ENCODE results near the gene FAM120A.

FAM120A gene

GRCh38 chr9:93468763-93469456, 17.4 kb downstream of the FAM120A start:
- WGBS (ENCODE audit: insufficient coverage, insufficient read length): no CpG with 5 or more reads among the region's 5 CpGs
- Histone ChIP-seq H3K9me3 (ENCODE audit: control insufficient read depth, insufficient read depth, low read length) (no peaks in the 10 kb centered on the region), H3K36me3 (ENCODE audit: control insufficient read depth, insufficient read depth, low read length) (no peaks in the 10 kb centered on the region), H3K4me1 (ENCODE audit: control insufficient read depth, insufficient read depth, low read length) (peaks cover 16% of the 10 kb centered on the region), H3K27me3 (ENCODE audit: control insufficient read depth, insufficient read depth, low read length) (no peaks in the 10 kb centered on the region), H3K4me3 (ENCODE audit: low read length) (no peak overlapping the region), H3K27ac (ENCODE audit: low read length) (no peak overlapping the region)
- DNase-seq (ENCODE audit: low read depth, low spot score): no peak

GRCh38 chr9:93470391-93470790, 18.9 kb downstream of the FAM120A start:
- WGBS (ENCODE audit: insufficient coverage, insufficient read length): no CpG with 5 or more reads among the region's 5 CpGs
- Histone ChIP-seq H3K4me1 (ENCODE audit: control insufficient read depth, insufficient read depth, low read length) (peaks cover 13% of the 10 kb centered on the region), H3K36me3 (ENCODE audit: control insufficient read depth, insufficient read depth, low read length) (no peaks in the 10 kb centered on the region), H3K27ac (ENCODE audit: low read length) (no peak overlapping the region), H3K4me3 (ENCODE audit: low read length) (no peak overlapping the region), H3K27me3 (ENCODE audit: control insufficient read depth, insufficient read depth, low read length) (no peaks in the 10 kb centered on the region), H3K9me3 (ENCODE audit: control insufficient read depth, insufficient read depth, low read length) (no peaks in the 10 kb centered on the region)
- DNase-seq (ENCODE audit: low read depth, low spot score): no peak

GRCh38 chr9:93471124-93471523, 19.6 kb downstream of the FAM120A start:
- no peaks in the 10 kb centered on the region for H3K27me3 ChIP-seq (ENCODE audit: control insufficient read depth, insufficient read depth, low read length)
- no peak overlapping the region for H3K27ac ChIP-seq (ENCODE audit: low read length)
- H3K9me3 ChIP-seq (ENCODE audit: control insufficient read depth, insufficient read depth, low read length): no peaks in the 10 kb centered on the region
- no CpG with 5 or more reads among the region's 6 CpGs for WGBS (ENCODE audit: insufficient coverage, insufficient read length)
- peaks cover 11% of the 10 kb centered on the region for H3K4me1 ChIP-seq (ENCODE audit: control insufficient read depth, insufficient read depth, low read length)
- no peak for DNase-seq (ENCODE audit: low read depth, low spot score)
- no peaks in the 10 kb centered on the region; the same call in 1 of the 2 replicates for H3K36me3 ChIP-seq (ENCODE audit: control insufficient read depth, insufficient read depth, low read length)
- H3K4me3 ChIP-seq (ENCODE audit: low read length): no peak overlapping the region

DNA sequence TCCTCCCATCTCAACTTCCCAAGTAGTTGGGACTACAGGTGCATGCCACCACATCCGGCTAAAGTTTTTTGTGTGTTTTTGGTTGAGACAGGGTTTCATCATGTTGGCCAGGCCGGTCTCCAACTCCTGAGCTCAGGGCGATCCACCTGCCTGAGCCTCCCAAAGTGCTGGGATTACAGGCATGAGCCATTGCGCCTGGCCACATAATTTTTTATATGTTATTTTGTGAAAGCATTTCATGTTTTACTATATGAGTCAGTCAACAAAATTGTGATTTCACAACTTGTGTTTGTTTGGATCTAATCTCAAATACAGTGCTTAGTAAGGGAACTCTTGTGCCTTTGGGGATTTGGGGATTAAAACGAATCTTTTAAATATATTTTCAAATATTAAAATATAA, 21.9 kb downstream of the FAM120A start:
- no peaks in the 10 kb centered on the region for H3K27me3 ChIP-seq (ENCODE audit: control insufficient read depth, insufficient read depth, low read length)
- no CpG with 5 or more reads among the region's 5 CpGs for WGBS (ENCODE audit: insufficient coverage, insufficient read length)
- no peak overlapping the region for H3K4me3 ChIP-seq (ENCODE audit: low read length)
- H3K36me3 ChIP-seq (ENCODE audit: control insufficient read depth, insufficient read depth, low read length): no peaks in the 10 kb centered on the region; the same call in 1 of the 2 replicates
- peaks cover 3% of the 10 kb centered on the region for H3K4me1 ChIP-seq (ENCODE audit: control insufficient read depth, insufficient read depth, low read length)
- no peak for DNase-seq (ENCODE audit: low read depth, low spot score)
- no peak overlapping the region for H3K27ac ChIP-seq (ENCODE audit: low read length)
- no peaks in the 10 kb centered on the region for H3K9me3 ChIP-seq (ENCODE audit: control insufficient read depth, insufficient read depth, low read length)

DNA sequence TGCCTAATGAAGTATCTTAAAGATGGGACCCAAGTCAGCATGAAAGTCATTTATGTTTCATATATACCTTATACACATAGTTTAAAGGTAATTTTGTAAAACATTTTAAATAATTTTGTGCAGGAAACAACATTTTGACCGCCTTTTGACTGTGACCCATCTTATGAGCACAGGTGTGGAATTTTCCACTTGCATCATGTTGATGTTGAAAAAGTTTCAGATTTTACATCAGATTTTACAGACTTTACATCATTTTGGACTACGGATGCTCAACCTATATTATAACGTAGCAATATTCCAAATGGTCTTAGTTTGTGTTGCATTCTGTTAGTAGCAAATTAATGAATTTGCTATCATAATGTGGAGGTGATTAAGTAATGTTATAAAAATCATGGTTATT, 23.6 kb downstream of the FAM120A start:
- no peaks in the 10 kb centered on the region for H3K27me3 ChIP-seq (ENCODE audit: control insufficient read depth, insufficient read depth, low read length)
- no peak overlapping the region for H3K4me3 ChIP-seq (ENCODE audit: low read length)
- no peaks in the 10 kb centered on the region; the same call in 1 of the 2 replicates for H3K36me3 ChIP-seq (ENCODE audit: control insufficient read depth, insufficient read depth, low read length)

GRCh38 chr9:93475856-93476255, 24.4 kb downstream of the FAM120A start:
- no CpG with 5 or more reads among the region's 3 CpGs for WGBS (ENCODE audit: insufficient coverage, insufficient read length)
- Histone ChIP-seq H3K4me3 (ENCODE audit: low read length) (no peak overlapping the region), H3K27me3 (ENCODE audit: control insufficient read depth, insufficient read depth, low read length) (no peaks in the 10 kb centered on the region), H3K27ac (ENCODE audit: low read length) (no peak overlapping the region), H3K36me3 (ENCODE audit: control insufficient read depth, insufficient read depth, low read length) (no peaks in the 10 kb centered on the region; the same call in 1 of the 2 replicates), H3K9me3 (ENCODE audit: control insufficient read depth, insufficient read depth, low read length) (no peaks in the 10 kb centered on the region), H3K4me1 (ENCODE audit: control insufficient read depth, insufficient read depth, low read length) (peaks cover 4% of the 10 kb centered on the region)
- no peak for DNase-seq (ENCODE audit: low read depth, low spot score)

More for the DNA sequence above, 23.6 kb downstream of the FAM120A start:
- no peak for DNase-seq (ENCODE audit: low read depth, low spot score)
- no CpG with 5 or more reads among the region's 3 CpGs for WGBS (ENCODE audit: insufficient coverage, insufficient read length)
- Histone ChIP-seq H3K9me3 (ENCODE audit: control insufficient read depth, insufficient read depth, low read length) (no peaks in the 10 kb centered on the region), H3K27ac (ENCODE audit: low read length) (no peak overlapping the region), H3K4me1 (ENCODE audit: control insufficient read depth, insufficient read depth, low read length) (peaks cover 1% of the 10 kb centered on the region; the same call in 1 of the 2 replicates)

DNA sequence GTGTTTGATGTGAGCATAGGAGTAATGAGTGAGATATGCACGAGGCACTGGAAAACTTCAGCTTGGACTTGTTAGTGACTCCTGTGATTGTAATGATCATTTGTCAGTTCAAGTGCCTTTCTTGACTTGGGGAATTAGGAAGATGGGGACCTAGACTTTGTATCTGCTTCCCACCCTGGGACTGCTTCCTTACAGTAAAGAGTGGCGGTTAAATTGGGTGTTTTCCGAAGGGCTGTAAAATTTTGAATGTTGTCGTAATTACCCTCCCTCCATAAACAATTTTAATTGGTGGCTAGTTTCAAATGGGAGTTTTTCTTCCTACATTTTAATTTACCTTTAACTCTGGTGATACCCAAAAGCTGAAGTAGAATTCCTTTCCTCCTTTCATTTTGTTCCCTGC, 25.4 kb downstream of the FAM120A start:
- Histone ChIP-seq H3K27me3 (ENCODE audit: control insufficient read depth, insufficient read depth, low read length) (no peaks in the 10 kb centered on the region), H3K27ac (ENCODE audit: low read length) (no peak overlapping the region), H3K36me3 (ENCODE audit: control insufficient read depth, insufficient read depth, low read length) (no peaks in the 10 kb centered on the region; the same call in 1 of the 2 replicates), H3K4me1 (ENCODE audit: control insufficient read depth, insufficient read depth, low read length) (peaks cover 6% of the 10 kb centered on the region), H3K9me3 (ENCODE audit: control insufficient read depth, insufficient read depth, low read length) (no peaks in the 10 kb centered on the region), H3K4me3 (ENCODE audit: low read length) (no peak overlapping the region)
- WGBS (ENCODE audit: insufficient coverage, insufficient read length): no CpG with 5 or more reads among the region's 4 CpGs
- DNase-seq (ENCODE audit: low read depth, low spot score): no peak

DNA sequence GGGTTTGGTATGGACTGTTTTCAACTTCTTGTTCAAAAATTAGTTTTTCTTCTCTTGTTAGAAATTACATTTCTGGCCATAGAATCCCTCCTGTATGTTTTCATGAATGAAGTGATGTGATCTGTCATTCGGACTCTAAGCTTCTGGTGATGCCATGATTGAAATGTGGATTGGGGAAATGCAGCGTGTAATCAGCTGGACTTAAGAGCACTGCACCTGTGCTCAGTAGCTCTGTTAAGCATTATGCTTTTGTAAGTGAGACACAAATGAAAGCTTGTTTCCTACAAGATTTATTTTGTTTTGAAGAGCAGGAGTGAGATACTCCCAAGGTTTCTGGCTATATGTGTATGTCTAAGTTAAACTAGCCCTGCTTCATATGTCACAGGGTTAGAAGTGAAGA, 25.9 kb downstream of the FAM120A start:
- Histone ChIP-seq H3K36me3 (ENCODE audit: control insufficient read depth, insufficient read depth, low read length) (no peaks in the 10 kb centered on the region; the same call in 1 of the 2 replicates), H3K27me3 (ENCODE audit: control insufficient read depth, insufficient read depth, low read length) (no peaks in the 10 kb centered on the region)
- WGBS (ENCODE audit: insufficient coverage, insufficient read length): no CpG with 5 or more reads among the region's 2 CpGs

DNA sequence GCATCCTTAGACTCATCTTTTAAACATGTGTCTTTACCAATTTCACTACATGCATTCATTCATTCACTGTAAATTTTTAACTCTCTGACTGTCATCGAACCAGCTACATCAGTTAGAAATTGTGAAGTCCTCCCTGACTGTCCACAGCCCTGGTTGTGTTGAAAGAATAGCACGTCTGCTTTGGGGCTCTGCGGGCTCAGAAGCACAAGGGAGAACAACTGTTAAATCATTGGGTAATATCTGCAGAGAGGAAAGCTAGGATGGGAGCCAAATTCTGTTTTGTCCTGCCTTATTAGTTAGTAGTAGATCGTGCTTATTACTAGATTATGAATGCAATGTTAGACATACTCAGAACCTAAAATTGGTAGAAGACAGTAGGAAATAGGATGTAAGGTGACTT, 28.2 kb downstream of the FAM120A start:
- H3K4me1 ChIP-seq (ENCODE audit: control insufficient read depth, insufficient read depth, low read length): peaks cover 6% of the 10 kb centered on the region
- no peak for DNase-seq (ENCODE audit: low read depth, low spot score)
- no peak overlapping the region for H3K27ac ChIP-seq (ENCODE audit: low read length)
- WGBS (ENCODE audit: insufficient coverage, insufficient read length): no CpG with 5 or more reads among the region's 4 CpGs
- no peaks in the 10 kb centered on the region for H3K27me3 ChIP-seq (ENCODE audit: control insufficient read depth, insufficient read depth, low read length)
- no peak overlapping the region for H3K4me3 ChIP-seq (ENCODE audit: low read length)
- no peaks in the 10 kb centered on the region for H3K9me3 ChIP-seq (ENCODE audit: control insufficient read depth, insufficient read depth, low read length)
- H3K36me3 ChIP-seq (ENCODE audit: control insufficient read depth, insufficient read depth, low read length): no peaks in the 10 kb centered on the region; the same call in 1 of the 2 replicates

More for the DNA sequence above, 25.9 kb downstream of the FAM120A start:
- no peak overlapping the region for H3K4me3 ChIP-seq (ENCODE audit: low read length)
- no peak for DNase-seq (ENCODE audit: low read depth, low spot score)
- no peaks in the 10 kb centered on the region for H3K9me3 ChIP-seq (ENCODE audit: control insufficient read depth, insufficient read depth, low read length)
- no peak overlapping the region for H3K27ac ChIP-seq (ENCODE audit: low read length)
- peaks cover 6% of the 10 kb centered on the region for H3K4me1 ChIP-seq (ENCODE audit: control insufficient read depth, insufficient read depth, low read length)

- Histone ChIP-seq H3K9me3 (ENCODE audit: control insufficient read depth, insufficient read depth, low read length) (no peaks in the 10 kb centered on the region), H3K27me3 (ENCODE audit: control insufficient read depth, insufficient read depth, low read length) (no peaks in the 10 kb centered on the region), H3K27ac (ENCODE audit: low read length) (no peak overlapping the region), H3K4me3 (ENCODE audit: low read length) (no peak overlapping the region), H3K36me3 (ENCODE audit: control insufficient read depth, insufficient read depth, low read length) (no peaks in the 10 kb centered on the region; the same call in 1 of the 2 replicates), H3K4me1 (ENCODE audit: control insufficient read depth, insufficient read depth, low read length) (peaks cover 5% of the 10 kb centered on the region)
- WGBS (ENCODE audit: insufficient coverage, insufficient read length): no CpG with 5 or more reads among the region's 4 CpGs
- no peak for DNase-seq (ENCODE audit: low read depth, low spot score)
Observed at GRCh38 chr9:93480262-93480661, 28.8 kb downstream of the FAM120A start.

All from iPS DF 6.9 (cell line).